Measurements from ENCODE around the gene DPAGT1. TPM values are rescaled to one million over a fixed set of nuclear protein-coding genes. Genes with fewer than 3 reads are reported as not detected.

The DPAGT1 gene
- 10 to 100 TPM; 40.5 to 52.5 (median 49.1) TPM for total RNA-seq (2021; fragmentation: NEBNext Ultra II Directional; extraction: Animal tissue kit (Norgen Biotek cat#: 25700))
- long read RNA-seq, transcript DPAGT1-201 (9 exons, 2,205 nt): major isoform, 55 of 76 reads
- long read RNA-seq, transcript DPAGT1-202 (8 exons, 1,817 nt): minor isoform, 5 of 76 reads
- long read RNA-seq, partial matches to known transcripts: 4 of 76 reads
- long read RNA-seq, other reads (novel, unspliced or antisense): 12 of 76 reads

GRCh38 chr11:119101759-119102423, at the start of gene DPAGT1:
DPAGT1 (minus strand) TSS chr11:119101853; CDS start chr11:119101655, 198 bp downstream.
- peak within 1 kb of the TSS; percentile 98 for H3K27ac Mint-ChIP-seq
- no peaks in the 10 kb centered on the region for H3K27me3 Mint-ChIP-seq (ENCODE audit: insufficient read depth)
- peak within 1 kb of the TSS; percentile 91 for H3K4me3 Mint-ChIP-seq
- peaks cover 9% of the 10 kb centered on the region; the same call in 1 of the 2 replicates for H3K36me3 Mint-ChIP-seq (ENCODE audit: low read depth)
- peak; percentile 97 for DNase-seq
- TF ChIP-seq, protein P1, sequence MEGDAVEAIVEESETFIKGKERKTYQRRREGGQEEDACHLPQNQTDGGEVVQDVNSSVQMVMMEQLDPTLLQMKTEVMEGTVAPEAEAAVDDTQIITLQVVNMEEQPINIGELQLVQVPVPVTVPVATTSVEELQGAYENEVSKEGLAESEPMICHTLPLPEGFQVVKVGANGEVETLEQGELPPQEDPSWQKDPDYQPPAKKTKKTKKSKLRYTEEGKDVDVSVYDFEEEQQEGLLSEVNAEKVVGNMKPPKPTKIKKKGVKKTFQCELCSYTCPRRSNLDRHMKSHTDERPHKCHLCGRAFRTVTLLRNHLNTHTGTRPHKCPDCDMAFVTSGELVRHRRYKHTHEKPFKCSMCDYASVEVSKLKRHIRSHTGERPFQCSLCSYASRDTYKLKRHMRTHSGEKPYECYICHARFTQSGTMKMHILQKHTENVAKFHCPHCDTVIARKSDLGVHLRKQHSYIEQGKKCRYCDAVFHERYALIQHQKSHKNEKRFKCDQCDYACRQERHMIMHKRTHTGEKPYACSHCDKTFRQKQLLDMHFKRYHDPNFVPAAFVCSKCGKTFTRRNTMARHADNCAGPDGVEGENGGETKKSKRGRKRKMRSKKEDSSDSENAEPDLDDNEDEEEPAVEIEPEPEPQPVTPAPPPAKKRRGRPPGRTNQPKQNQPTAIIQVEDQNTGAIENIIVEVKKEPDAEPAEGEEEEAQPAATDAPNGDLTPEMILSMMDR (IDR thresholded peaks at IDR 0.05): no peak; the same call in 1 of the 2 replicates
- peaks cover 38% of the 10 kb centered on the region for H3K4me1 Mint-ChIP-seq (ENCODE audit: low read depth)
- H3K9me3 Mint-ChIP-seq: no peaks in the 10 kb centered on the region

GRCh38 chr11:119149786-119150275, 48.2 kb upstream of the DPAGT1 start:
- H3K27me3 Mint-ChIP-seq (ENCODE audit: insufficient read depth): peaks cover 51% of the 10 kb centered on the region
- TF ChIP-seq, protein P1 (IDR thresholded peaks at IDR 0.05): no peak
- peak overlapping the region; percentile 37; the same call in 1 of the 2 replicates for H3K4me3 Mint-ChIP-seq
- H3K9me3 Mint-ChIP-seq: no peaks in the 10 kb centered on the region
- H3K27ac Mint-ChIP-seq: no peak overlapping the region
- no peaks in the 10 kb centered on the region for H3K36me3 Mint-ChIP-seq (ENCODE audit: low read depth)
- peaks cover 9% of the 10 kb centered on the region for H3K4me1 Mint-ChIP-seq (ENCODE audit: low read depth)
- no peak for DNase-seq

DNA sequence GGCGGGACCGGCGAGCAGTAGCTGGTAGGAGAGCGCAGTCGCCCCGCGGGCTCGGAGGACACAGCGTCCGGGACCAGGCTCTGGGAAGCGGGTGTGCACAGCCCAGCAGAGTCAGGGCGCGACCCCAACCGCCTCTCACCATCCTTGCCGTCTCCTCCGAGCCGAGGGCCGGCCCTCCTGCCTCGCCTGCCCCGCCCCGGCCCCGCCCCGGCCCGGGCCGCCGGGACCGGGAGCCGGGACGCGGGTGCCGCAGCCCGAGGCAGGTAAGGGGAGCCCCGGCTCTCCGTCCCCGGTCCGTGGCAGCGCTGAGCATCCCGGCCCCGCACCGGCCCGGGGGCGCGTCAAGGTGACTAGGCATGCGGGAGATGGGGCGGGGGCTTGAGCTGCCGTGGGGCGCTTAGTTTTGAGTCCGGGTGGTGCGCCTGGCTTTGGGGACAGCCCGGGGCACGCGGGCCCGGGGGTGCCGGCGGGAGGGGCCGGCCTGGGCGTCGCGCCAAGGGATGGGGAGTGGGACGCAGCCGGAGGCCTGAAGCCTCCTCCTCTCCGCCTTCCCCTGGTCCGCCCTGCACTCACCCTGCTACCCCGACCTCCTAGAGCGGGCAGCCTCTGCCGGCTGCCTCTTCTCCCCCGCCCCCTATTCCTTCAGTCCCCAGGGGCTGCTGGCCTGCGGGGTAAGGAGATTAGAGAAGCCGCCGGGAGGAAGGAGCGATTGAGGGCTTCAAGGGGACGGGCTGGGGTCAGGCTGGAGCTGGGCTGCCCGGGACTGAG, 47.5 kb upstream of the DPAGT1 start, which contains the start of gene ABCG4:
TSS of gene ABCG4 (plus strand) at position 35 of the 768 bp plus-strand sequence. CDS start 914 bp downstream, outside the sequence.
- DNase-seq: no peak
- Mint-ChIP-seq H3K4me1 (ENCODE audit: low read depth) (peaks cover 14% of the 10 kb centered on the region), H3K9me3 (no peaks in the 10 kb centered on the region), H3K4me3 (peak within 1 kb of the TSS; percentile 81), H3K27ac (no peak within 1 kb of the TSS), H3K27me3 (ENCODE audit: insufficient read depth) (peaks cover 44% of the 10 kb centered on the region), H3K36me3 (ENCODE audit: low read depth) (no peaks in the 10 kb centered on the region)
- TF ChIP-seq, protein P1 (IDR thresholded peaks at IDR 0.05): no peak

- Mint-ChIP-seq H3K27me3 (ENCODE audit: insufficient read depth) (peaks cover 40% of the 10 kb centered on the region), H3K4me3 (peak overlapping the region; percentile 81), H3K27ac (no peak overlapping the region), H3K36me3 (ENCODE audit: low read depth) (no peaks in the 10 kb centered on the region), H3K9me3 (no peaks in the 10 kb centered on the region), H3K4me1 (ENCODE audit: low read depth) (peaks cover 18% of the 10 kb centered on the region)
- TF ChIP-seq, protein P1 (IDR thresholded peaks at IDR 0.05): no peak
- no peak for DNase-seq
These were observed 47.0 kb upstream of the DPAGT1 start for GRCh38 chr11:119148720-119149017.

- Mint-ChIP-seq H3K9me3 (no peaks in the 10 kb centered on the region), H3K27me3 (ENCODE audit: insufficient read depth) (peaks cover 35% of the 10 kb centered on the region), H3K4me3 (no peak overlapping the region; the same call in 1 of the 2 replicates), H3K27ac (no peak overlapping the region), H3K36me3 (ENCODE audit: low read depth) (no peaks in the 10 kb centered on the region), H3K4me1 (ENCODE audit: low read depth) (peaks cover 20% of the 10 kb centered on the region)
- TF ChIP-seq, protein P1 (IDR thresholded peaks at IDR 0.05): no peak
- DNase-seq: no peak
These were observed 46.1 kb upstream of the DPAGT1 start for GRCh38 chr11:119147604-119148333.

Measured in HFFc6 (cell line).